Fibroblast of lung (primary cell): ENCODE data around the gene CAPS2.

ENCODE experiments used
- EZH2 ChIP-seq: IDR thresholded peaks from 2 replicates; pipeline ENCODE4 v1.5.1; 2012; ENCODE audit warnings: low read length, control low read depth, mild to moderate bottlenecking; ENCODE audit errors: missing control alignments
- TF ChIP-seq, protein P1 (sequence below), 2 donors: IDR thresholded peaks in 1 of 2; conservative IDR thresholded peaks in 1 of 2; 1 replicate in 1 of 2; 2 replicates in 1 of 2; pipeline ENCODE4 v1.5.1; 2011 to 2012; ENCODE audit warnings: low read length in 2 of 2, control low read depth in 1 of 2, inconsistent platforms in 1 of 2, low read depth in 1 of 2, mild to moderate bottlenecking in 1 of 2

DNA sequence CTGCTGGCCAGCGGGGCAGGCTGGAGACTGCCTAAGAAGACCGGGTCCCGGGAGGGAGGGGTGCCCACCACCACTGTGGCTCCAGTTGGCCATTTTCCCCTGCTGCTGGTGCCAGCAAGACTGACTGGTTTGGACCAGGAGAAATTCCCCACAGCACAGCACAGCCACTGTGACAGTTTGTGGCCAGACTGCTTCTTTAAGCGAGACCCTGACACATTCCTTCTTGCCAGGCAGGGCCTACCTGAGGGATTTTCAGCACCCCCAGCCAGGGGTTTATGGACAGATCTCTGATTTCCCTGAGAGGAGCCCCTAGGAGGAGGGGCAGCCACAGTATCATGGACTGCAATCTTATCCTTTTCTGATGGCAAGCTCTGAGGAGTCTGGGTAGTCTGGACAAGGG, 19.8 kb upstream of the CAPS2 start:
- TF ChIP-seq, protein P1, sequence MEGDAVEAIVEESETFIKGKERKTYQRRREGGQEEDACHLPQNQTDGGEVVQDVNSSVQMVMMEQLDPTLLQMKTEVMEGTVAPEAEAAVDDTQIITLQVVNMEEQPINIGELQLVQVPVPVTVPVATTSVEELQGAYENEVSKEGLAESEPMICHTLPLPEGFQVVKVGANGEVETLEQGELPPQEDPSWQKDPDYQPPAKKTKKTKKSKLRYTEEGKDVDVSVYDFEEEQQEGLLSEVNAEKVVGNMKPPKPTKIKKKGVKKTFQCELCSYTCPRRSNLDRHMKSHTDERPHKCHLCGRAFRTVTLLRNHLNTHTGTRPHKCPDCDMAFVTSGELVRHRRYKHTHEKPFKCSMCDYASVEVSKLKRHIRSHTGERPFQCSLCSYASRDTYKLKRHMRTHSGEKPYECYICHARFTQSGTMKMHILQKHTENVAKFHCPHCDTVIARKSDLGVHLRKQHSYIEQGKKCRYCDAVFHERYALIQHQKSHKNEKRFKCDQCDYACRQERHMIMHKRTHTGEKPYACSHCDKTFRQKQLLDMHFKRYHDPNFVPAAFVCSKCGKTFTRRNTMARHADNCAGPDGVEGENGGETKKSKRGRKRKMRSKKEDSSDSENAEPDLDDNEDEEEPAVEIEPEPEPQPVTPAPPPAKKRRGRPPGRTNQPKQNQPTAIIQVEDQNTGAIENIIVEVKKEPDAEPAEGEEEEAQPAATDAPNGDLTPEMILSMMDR (conservative IDR thresholded peaks at IDR 0.05 in 1 of 2, IDR thresholded peaks at IDR 0.05 in 1 of 2; ENCODE audit: low read depth in 1 of 2, low read length in 2 of 2) = no peak
- no peak for TF ChIP-seq EZH2
